Measurements from ENCODE around the gene ATP6AP2.
"Not testable (repeated sequence)": the region's sequence is repeated elsewhere in the genome, so short reads cannot be mapped to it uniquely, and the experiment has no call there.

Gene ATP6AP2

DNA sequence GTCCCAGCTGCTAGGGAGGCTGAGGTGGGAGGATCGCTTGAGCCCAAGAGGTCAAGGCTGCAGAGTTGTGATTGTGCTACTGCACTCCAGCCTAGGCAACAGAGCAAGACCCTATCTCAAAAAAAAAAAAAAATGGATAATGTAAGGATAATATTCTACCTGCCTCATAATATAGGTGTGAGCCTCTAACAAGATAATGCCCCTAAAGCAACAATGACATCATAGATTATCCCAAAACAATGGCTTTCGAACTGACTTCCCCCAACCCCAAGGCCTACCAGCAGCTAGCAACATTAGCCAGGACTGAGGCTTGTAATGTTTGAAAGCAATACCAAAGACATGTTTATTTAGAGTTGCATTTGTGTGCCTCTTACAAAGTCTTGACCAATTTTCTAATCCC is 33.9 kb upstream of the ATP6AP2 start:
- H3K9me3 ChIP-seq (ENCODE audit: low read length): no peaks in the 10 kb centered on the region

GRCh38 chrX:40550066-40550465 is 30.7 kb upstream of the ATP6AP2 start:
- Histone ChIP-seq H3K4me1 (ENCODE audit: insufficient read depth, low read length) (no peaks in the 10 kb centered on the region), H3K27ac (ENCODE audit: low read depth, low read length) (no peak overlapping the region), H3K4me3 (ENCODE audit: low read depth in 1 of 2, low read length in 2 of 2) (no peak overlapping the region), H3K36me3 (ENCODE audit: insufficient read depth, low read length) (no peaks in the 10 kb centered on the region), H3K27me3 (ENCODE audit: control insufficient read depth in 1 of 2, insufficient read depth in 2 of 2, low read length in 2 of 2) (peaks cover 4 to 16% of the 10 kb centered on the region in 2 donors), H3K9ac (ENCODE audit: low read length) (no peak overlapping the region), H3K9me3 (ENCODE audit: low read length) (no peaks in the 10 kb centered on the region)

More for the DNA sequence above, 33.9 kb upstream of the ATP6AP2 start:
- Histone ChIP-seq H3K9ac (ENCODE audit: low read length) (no peak overlapping the region), H3K4me3 (ENCODE audit: low read depth in 1 of 2, low read length in 2 of 2) (no peak overlapping the region), H3K27ac (ENCODE audit: low read depth, low read length) (no peak overlapping the region), H3K36me3 (ENCODE audit: insufficient read depth, low read length) (no peaks in the 10 kb centered on the region), H3K4me1 (ENCODE audit: insufficient read depth, low read length) (peaks cover 7% of the 10 kb centered on the region), H3K27me3 (ENCODE audit: control insufficient read depth in 1 of 2, insufficient read depth in 2 of 2, low read length in 2 of 2) (peaks cover 6 to 9% of the 10 kb centered on the region in 2 donors)

- H3K27ac ChIP-seq (ENCODE audit: low read depth, low read length): no peak overlapping the region
- no peaks in the 10 kb centered on the region for H3K4me1 ChIP-seq (ENCODE audit: insufficient read depth, low read length)
- no peaks in the 10 kb centered on the region for H3K9me3 ChIP-seq (ENCODE audit: low read length)
- no peaks in the 10 kb centered on the region for H3K36me3 ChIP-seq (ENCODE audit: insufficient read depth, low read length)
- peaks cover 4 to 16% of the 10 kb centered on the region in 2 donors for H3K27me3 ChIP-seq (ENCODE audit: control insufficient read depth in 1 of 2, insufficient read depth in 2 of 2, low read length in 2 of 2)
- H3K9ac ChIP-seq (ENCODE audit: low read length): no peak overlapping the region
- H3K4me3 ChIP-seq (ENCODE audit: low read depth in 1 of 2, low read length in 2 of 2): no peak overlapping the region
Measured at GRCh38 chrX:40552768-40553167, 28.0 kb upstream of the ATP6AP2 start.

- peaks cover 4 to 25% of the 10 kb centered on the region in 2 donors for H3K27me3 ChIP-seq (ENCODE audit: control insufficient read depth in 1 of 2, insufficient read depth in 2 of 2, low read length in 2 of 2)
Measured at GRCh38 chrX:40558590-40558989, 22.2 kb upstream of the ATP6AP2 start.

DNA sequence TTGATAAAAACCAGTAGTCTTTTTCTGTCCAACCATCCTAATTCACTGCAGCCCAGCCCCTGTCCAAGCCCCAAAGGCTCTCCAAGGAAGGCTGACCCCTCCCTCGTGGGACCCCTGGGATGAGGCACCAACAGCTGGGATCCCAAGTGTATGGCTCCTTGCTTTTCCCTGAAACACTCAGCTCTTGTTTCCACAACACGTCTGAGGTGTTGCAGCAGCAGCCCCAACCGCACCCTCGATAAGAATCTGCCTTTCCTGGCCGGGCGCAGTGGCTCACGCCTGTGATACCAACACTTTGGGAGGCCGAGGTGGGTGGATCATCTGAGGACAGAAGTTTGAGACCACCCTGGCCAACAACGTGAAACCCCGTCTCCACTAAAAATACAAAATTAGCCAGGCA is 17.0 kb upstream of the ATP6AP2 start:
- no peak overlapping the region for H3K4me3 ChIP-seq (ENCODE audit: low read depth in 1 of 2, low read length in 2 of 2)
- H3K27me3 ChIP-seq (ENCODE audit: control insufficient read depth in 1 of 2, insufficient read depth in 2 of 2, low read length in 2 of 2): peaks cover 0 to 6% of the 10 kb centered on the region in 2 donors
- H3K9me3 ChIP-seq (ENCODE audit: low read length): no peaks in the 10 kb centered on the region
- H3K9ac ChIP-seq (ENCODE audit: low read length): no peak overlapping the region
- H3K36me3 ChIP-seq (ENCODE audit: insufficient read depth, low read length): no peaks in the 10 kb centered on the region
- no peak overlapping the region for H3K27ac ChIP-seq (ENCODE audit: low read depth, low read length)
- no peaks in the 10 kb centered on the region for H3K4me1 ChIP-seq (ENCODE audit: insufficient read depth, low read length)

More at GRCh38 chrX:40558590-40558989, 22.2 kb upstream of the ATP6AP2 start:
- Histone ChIP-seq H3K27ac (ENCODE audit: low read depth, low read length) (no peak overlapping the region), H3K9ac (ENCODE audit: low read length) (no peak overlapping the region), H3K4me1 (ENCODE audit: insufficient read depth, low read length) (no peaks in the 10 kb centered on the region), H3K36me3 (ENCODE audit: insufficient read depth, low read length) (no peaks in the 10 kb centered on the region), H3K9me3 (ENCODE audit: low read length) (no peaks in the 10 kb centered on the region), H3K4me3 (ENCODE audit: low read depth in 1 of 2, low read length in 2 of 2) (no peak overlapping the region)

GRCh38 chrX:40564447-40564846 is 16.3 kb upstream of the ATP6AP2 start:
- Histone ChIP-seq H3K36me3 (ENCODE audit: insufficient read depth, low read length) (no peaks in the 10 kb centered on the region), H3K9me3 (ENCODE audit: low read length) (no peaks in the 10 kb centered on the region), H3K27me3 (ENCODE audit: control insufficient read depth in 1 of 2, insufficient read depth in 2 of 2, low read length in 2 of 2) (peaks cover 0 to 6% of the 10 kb centered on the region in 2 donors), H3K4me3 (ENCODE audit: low read depth in 1 of 2, low read length in 2 of 2) (no peak overlapping the region), H3K27ac (ENCODE audit: low read depth, low read length) (no peak overlapping the region), H3K4me1 (ENCODE audit: insufficient read depth, low read length) (no peaks in the 10 kb centered on the region), H3K9ac (ENCODE audit: low read length) (no peak overlapping the region)

GRCh38 chrX:40570346-40571093 is 10.2 kb upstream of the ATP6AP2 start:
- no peaks in the 10 kb centered on the region for H3K27me3 ChIP-seq (ENCODE audit: control insufficient read depth in 1 of 2, insufficient read depth in 2 of 2, low read length in 2 of 2)
- no peak overlapping the region for H3K27ac ChIP-seq (ENCODE audit: low read depth, low read length)
- H3K9ac ChIP-seq (ENCODE audit: low read length): no peak overlapping the region
- no peaks in the 10 kb centered on the region for H3K36me3 ChIP-seq (ENCODE audit: insufficient read depth, low read length)
- H3K4me3 ChIP-seq (ENCODE audit: low read depth in 1 of 2, low read length in 2 of 2): no peak overlapping the region
- H3K4me1 ChIP-seq (ENCODE audit: insufficient read depth, low read length): no peaks in the 10 kb centered on the region
- H3K9me3 ChIP-seq (ENCODE audit: low read length): no peaks in the 10 kb centered on the region

DNA sequence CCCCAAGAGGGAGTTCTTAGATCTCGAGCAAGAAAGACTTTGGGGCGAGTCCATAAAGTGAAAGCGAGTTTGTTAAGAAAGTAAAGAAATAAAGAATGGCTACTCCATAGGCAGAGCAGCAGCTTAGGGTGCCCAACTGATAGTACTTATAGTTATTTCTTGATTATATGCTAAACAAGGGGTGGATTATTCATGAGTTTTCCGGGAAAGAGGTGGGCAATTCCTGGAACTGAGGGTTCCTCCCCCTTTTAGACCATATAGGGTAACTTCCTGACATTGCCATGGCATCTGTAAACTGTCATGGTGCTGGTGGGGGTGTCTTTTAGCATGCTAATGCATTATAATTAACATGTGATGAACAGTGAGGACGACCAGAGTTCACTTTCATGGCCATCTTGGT is 9.6 kb upstream of the ATP6AP2 start:
- not testable (repeated sequence) for H3K4me1 ChIP-seq (ENCODE audit: insufficient read depth, low read length); H3K4me3 ChIP-seq (ENCODE audit: low read depth in 1 of 2, low read length in 2 of 2); H3K9ac ChIP-seq (ENCODE audit: low read length); H3K36me3 ChIP-seq (ENCODE audit: insufficient read depth, low read length); H3K27ac ChIP-seq (ENCODE audit: low read depth, low read length); H3K27me3 ChIP-seq (ENCODE audit: control insufficient read depth in 1 of 2, insufficient read depth in 2 of 2, low read length in 2 of 2); H3K9me3 ChIP-seq (ENCODE audit: low read length)

- Histone ChIP-seq H3K36me3 (ENCODE audit: insufficient read depth, low read length) (no peaks in the 10 kb centered on the region), H3K27me3 (ENCODE audit: control insufficient read depth in 1 of 2, insufficient read depth in 2 of 2, low read length in 2 of 2) (no peaks in the 10 kb centered on the region), H3K4me3 (ENCODE audit: low read depth in 1 of 2, low read length in 2 of 2) (no peak overlapping the region), H3K4me1 (ENCODE audit: insufficient read depth, low read length) (no peaks in the 10 kb centered on the region), H3K9me3 (ENCODE audit: low read length) (no peaks in the 10 kb centered on the region), H3K9ac (ENCODE audit: low read length) (no peak overlapping the region), H3K27ac (ENCODE audit: low read depth, low read length) (no peak overlapping the region)
Measured at GRCh38 chrX:40571600-40571999, 9.2 kb upstream of the ATP6AP2 start.

DNA sequence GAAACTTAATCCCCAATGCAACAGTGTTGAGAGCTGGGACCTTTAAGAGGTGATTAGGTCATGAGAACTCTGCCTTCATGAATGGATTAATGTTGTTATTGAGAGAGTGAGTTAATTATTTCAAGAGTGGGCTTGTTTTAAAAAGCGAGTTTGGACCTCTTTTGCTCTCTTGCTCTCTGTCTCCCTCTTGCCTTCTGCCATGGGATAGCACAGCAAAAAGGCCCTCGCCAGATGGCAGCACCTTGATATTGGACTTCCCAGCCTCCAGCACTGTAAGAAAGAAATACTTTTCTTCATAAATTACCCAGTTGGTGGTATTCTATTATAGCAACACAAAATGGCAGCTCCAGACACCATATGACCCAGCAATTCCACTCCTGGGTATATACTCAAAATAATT is 7.0 kb upstream of the ATP6AP2 start:
- H3K27ac ChIP-seq (ENCODE audit: low read depth, low read length): no peak overlapping the region
- no peaks in the 10 kb centered on the region for H3K4me1 ChIP-seq (ENCODE audit: insufficient read depth, low read length)
- H3K27me3 ChIP-seq (ENCODE audit: control insufficient read depth in 1 of 2, insufficient read depth in 2 of 2, low read length in 2 of 2): peaks cover 0 to 4% of the 10 kb centered on the region in 2 donors

GRCh38 chrX:40575411-40575810 is 5.4 kb upstream of the ATP6AP2 start:
- H3K9me3 ChIP-seq (ENCODE audit: low read length); H3K4me1 ChIP-seq (ENCODE audit: insufficient read depth, low read length); H3K9ac ChIP-seq (ENCODE audit: low read length); H3K4me3 ChIP-seq (ENCODE audit: low read depth in 1 of 2, low read length in 2 of 2); H3K36me3 ChIP-seq (ENCODE audit: insufficient read depth, low read length); H3K27ac ChIP-seq (ENCODE audit: low read depth, low read length); H3K27me3 ChIP-seq (ENCODE audit: control insufficient read depth in 1 of 2, insufficient read depth in 2 of 2, low read length in 2 of 2): not testable (repeated sequence)

More for the DNA sequence above, 7.0 kb upstream of the ATP6AP2 start:
- Histone ChIP-seq H3K36me3 (ENCODE audit: insufficient read depth, low read length) (no peaks in the 10 kb centered on the region), H3K4me3 (ENCODE audit: low read depth in 1 of 2, low read length in 2 of 2) (no peak overlapping the region), H3K9me3 (ENCODE audit: low read length) (no peaks in the 10 kb centered on the region), H3K9ac (ENCODE audit: low read length) (no peak overlapping the region)

- Histone ChIP-seq H3K27ac (ENCODE audit: low read depth, low read length) (no peak overlapping the region), H3K4me3 (ENCODE audit: low read depth in 1 of 2, low read length in 2 of 2) (no peak overlapping the region), H3K9me3 (ENCODE audit: low read length) (no peaks in the 10 kb centered on the region), H3K36me3 (ENCODE audit: insufficient read depth, low read length) (no peaks in the 10 kb centered on the region), H3K4me1 (ENCODE audit: insufficient read depth, low read length) (no peaks in the 10 kb centered on the region), H3K9ac (ENCODE audit: low read length) (no peak overlapping the region), H3K27me3 (ENCODE audit: control insufficient read depth in 1 of 2, insufficient read depth in 2 of 2, low read length in 2 of 2) (peaks cover 4 to 9% of the 10 kb centered on the region in 2 donors)
Measured at GRCh38 chrX:40576291-40576690, 4.5 kb upstream of the ATP6AP2 start.
